SK-N-SH treated with all-trans-retinoic acid at 6 μM for 48 hours (cell line): Measurements from ENCODE around the gene SLC44A3.

Experiments
- ATAC-seq: fragments of 200-7000 bp; cut with Tn5 transposase; 3 replicates; pipeline ENCODE4 v1.9.1; 2020; ENCODE audit warnings: mild to moderate bottlenecking, moderate library complexity
- ARNTL ChIP-seq: fragments of 450-650 bp; formaldehyde crosslinking; IDR thresholded peaks from 2 replicates; pipeline ENCODE4 v1.5.0; 2020; ENCODE audit warnings: low read depth, mild to moderate bottlenecking, moderate library complexity, borderline replicate concordance
- BACH2 ChIP-seq: fragments of 250-450 bp; sonication (Bioruptor Pico); IDR thresholded peaks from 2 replicates; pipeline ENCODE4 v1.9.0; 2021; ENCODE audit warnings: mild to moderate bottlenecking, borderline replicate concordance
- CSDC2 ChIP-seq: fragments of 250-450 bp; sonication (Bioruptor Pico); IDR thresholded peaks from 2 replicates; pipeline ENCODE4 v1.5.0; 2020; ENCODE audit warnings: mild to moderate bottlenecking, moderate library complexity
- ESRRG ChIP-seq: fragments of 250-450 bp; sonication (Bioruptor Pico); IDR thresholded peaks from 2 replicates; pipeline ENCODE4 v1.6.1; 2021; ENCODE audit warnings: mild to moderate bottlenecking
- GLIS3 ChIP-seq: fragments of 250-450 bp; sonication (Bioruptor Pico); IDR thresholded peaks from 2 replicates; pipeline ENCODE4 v1.5.0; 2020; ENCODE audit warnings: mild to moderate bottlenecking, moderate library complexity
- ISL1 ChIP-seq: fragments of 250-450 bp; sonication (Bioruptor Pico); IDR thresholded peaks from 2 replicates; pipeline ENCODE4 v2.1.2; 2022; ENCODE audit warnings: mild to moderate bottlenecking, moderate library complexity
- OSR1 ChIP-seq: fragments of 250-450 bp; sonication (Bioruptor Pico); IDR thresholded peaks from 2 replicates; pipeline ENCODE4 v1.8.0; 2022; ENCODE audit warnings: moderate library complexity, mild to moderate bottlenecking, inconsistent platforms
- SNAI2 ChIP-seq: fragments of 250-450 bp; sonication (Bioruptor Pico); IDR thresholded peaks from 2 replicates; pipeline ENCODE4 v1.5.0; 2020; ENCODE audit warnings: mild to moderate bottlenecking, moderate library complexity
- TCF4 ChIP-seq: fragments of 250-450 bp; sonication (Bioruptor Pico); IDR thresholded peaks from 2 replicates; pipeline ENCODE4 v1.8.0; 2021; ENCODE audit warnings: mild to moderate bottlenecking, moderate library complexity, borderline replicate concordance
- TOX ChIP-seq: fragments of 250-450 bp; sonication (Bioruptor Pico); IDR thresholded peaks from 2 replicates; pipeline ENCODE4 v1.8.0; 2021; ENCODE audit warnings: mild to moderate bottlenecking, moderate library complexity, borderline replicate concordance
- ZFP3 ChIP-seq: fragments of 250-450 bp; sonication (Bioruptor Pico); IDR thresholded peaks from 2 replicates; pipeline ENCODE4 v1.5.0; 2020; ENCODE audit warnings: mild to moderate bottlenecking, moderate library complexity
- ZFP30 ChIP-seq: fragments of 450-650 bp; formaldehyde crosslinking; IDR thresholded peaks from 2 replicates; pipeline ENCODE4 v1.5.0; 2022; ENCODE audit warnings: mild to moderate bottlenecking, moderate library complexity
- ZNF70 ChIP-seq: fragments of 450-650 bp; formaldehyde crosslinking; IDR thresholded peaks from 2 replicates; pipeline ENCODE4 v1.5.0; 2020; ENCODE audit warnings: mild to moderate bottlenecking, moderate library complexity
- ZNF8 ChIP-seq: fragments of 450-650 bp; formaldehyde crosslinking; IDR thresholded peaks from 2 replicates; pipeline ENCODE4 v1.5.0; 2020; ENCODE audit warnings: mild to moderate bottlenecking, moderate library complexity
- TF ChIP-seq, protein P1 (sequence below): fragments of 250-450 bp; sonication (Bioruptor Pico); IDR thresholded peaks from 2 replicates; pipeline ENCODE4 v1.8.0; 2021; ENCODE audit warnings: low read depth, mild to moderate bottlenecking, moderate library complexity, borderline replicate concordance
- TF ChIP-seq, protein P2 (sequence below): fragments of 250-450 bp; sonication (Bioruptor Pico); IDR thresholded peaks from 2 replicates; pipeline ENCODE4 v1.5.1; 2020; ENCODE audit warnings: low read depth, mild to moderate bottlenecking, moderate library complexity
- TF ChIP-seq, protein P3 (sequence below): fragments of 250-450 bp; sonication (Bioruptor Pico); IDR thresholded peaks from 2 replicates; pipeline ENCODE4 v1.5.1; 2021; ENCODE audit warnings: mild to moderate bottlenecking, moderate library complexity
- TF ChIP-seq, protein P4 (sequence below): fragments of 250-450 bp; sonication (Bioruptor Pico); IDR thresholded peaks from 2 replicates; pipeline ENCODE4 v1.8.0; 2020; ENCODE audit warnings: mild to moderate bottlenecking, moderate library complexity, borderline replicate concordance

Gene SLC44A3

GRCh38 chr1:94919241-94920030, 99.3 kb downstream of the SLC44A3 start:
- TF ChIP-seq SNAI2 (CRISPR knock-in tag) (no peak), ZNF70 (CRISPR knock-in tag) (no peak), ZFP30 (no peak), TCF4 (CRISPR knock-in tag) (no peak), TOX (CRISPR knock-in tag) (no peak)
- TF ChIP-seq, protein P1, sequence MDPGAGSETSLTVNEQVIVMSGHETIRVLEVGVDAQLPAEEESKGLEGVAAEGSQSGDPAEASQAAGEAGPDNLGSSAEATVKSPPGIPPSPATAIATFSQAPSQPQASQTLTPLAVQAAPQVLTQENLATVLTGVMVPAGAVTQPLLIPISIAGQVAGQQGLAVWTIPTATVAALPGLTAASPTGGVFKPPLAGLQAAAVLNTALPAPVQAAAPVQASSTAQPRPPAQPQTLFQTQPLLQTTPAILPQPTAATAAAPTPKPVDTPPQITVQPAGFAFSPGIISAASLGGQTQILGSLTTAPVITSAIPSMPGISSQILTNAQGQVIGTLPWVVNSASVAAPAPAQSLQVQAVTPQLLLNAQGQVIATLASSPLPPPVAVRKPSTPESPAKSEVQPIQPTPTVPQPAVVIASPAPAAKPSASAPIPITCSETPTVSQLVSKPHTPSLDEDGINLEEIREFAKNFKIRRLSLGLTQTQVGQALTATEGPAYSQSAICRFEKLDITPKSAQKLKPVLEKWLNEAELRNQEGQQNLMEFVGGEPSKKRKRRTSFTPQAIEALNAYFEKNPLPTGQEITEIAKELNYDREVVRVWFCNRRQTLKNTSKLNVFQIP (CRISPR knock-in tag), result no peak
- peak; percentile 41 for ATAC-seq

GRCh38 chr1:94920061-94920460, 99.9 kb downstream of the SLC44A3 start:
- TF ChIP-seq, protein P2, sequence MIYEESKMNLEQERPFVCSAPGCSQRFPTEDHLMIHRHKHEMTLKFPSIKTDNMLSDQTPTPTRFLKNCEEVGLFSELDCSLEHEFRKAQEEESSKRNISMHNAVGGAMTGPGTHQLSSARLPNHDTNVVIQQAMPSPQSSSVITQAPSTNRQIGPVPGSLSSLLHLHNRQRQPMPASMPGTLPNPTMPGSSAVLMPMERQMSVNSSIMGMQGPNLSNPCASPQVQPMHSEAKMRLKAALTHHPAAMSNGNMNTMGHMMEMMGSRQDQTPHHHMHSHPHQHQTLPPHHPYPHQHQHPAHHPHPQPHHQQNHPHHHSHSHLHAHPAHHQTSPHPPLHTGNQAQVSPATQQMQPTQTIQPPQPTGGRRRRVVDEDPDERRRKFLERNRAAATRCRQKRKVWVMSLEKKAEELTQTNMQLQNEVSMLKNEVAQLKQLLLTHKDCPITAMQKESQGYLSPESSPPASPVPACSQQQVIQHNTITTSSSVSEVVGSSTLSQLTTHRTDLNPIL (CRISPR knock-in tag), result no peak
- TF ChIP-seq ESRRG (CRISPR knock-in tag), result no peak
- TF ChIP-seq, protein P3, sequence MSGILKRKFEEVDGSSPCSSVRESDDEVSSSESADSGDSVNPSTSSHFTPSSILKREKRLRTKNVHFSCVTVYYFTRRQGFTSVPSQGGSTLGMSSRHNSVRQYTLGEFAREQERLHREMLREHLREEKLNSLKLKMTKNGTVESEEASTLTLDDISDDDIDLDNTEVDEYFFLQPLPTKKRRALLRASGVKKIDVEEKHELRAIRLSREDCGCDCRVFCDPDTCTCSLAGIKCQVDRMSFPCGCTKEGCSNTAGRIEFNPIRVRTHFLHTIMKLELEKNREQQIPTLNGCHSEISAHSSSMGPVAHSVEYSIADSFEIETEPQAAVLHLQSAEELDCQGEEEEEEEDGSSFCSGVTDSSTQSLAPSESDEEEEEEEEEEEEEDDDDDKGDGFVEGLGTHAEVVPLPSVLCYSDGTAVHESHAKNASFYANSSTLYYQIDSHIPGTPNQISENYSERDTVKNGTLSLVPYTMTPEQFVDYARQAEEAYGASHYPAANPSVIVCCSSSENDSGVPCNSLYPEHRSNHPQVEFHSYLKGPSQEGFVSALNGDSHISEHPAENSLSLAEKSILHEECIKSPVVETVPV, result no peak

GRCh38 chr1:94921977-94922376, 101.8 kb downstream of the SLC44A3 start:
- no peak for ATAC-seq
- TF ChIP-seq GLIS3 (CRISPR knock-in tag), result no peak
- no peak for TF ChIP-seq ZFP3 (CRISPR knock-in tag)
- TF ChIP-seq TOX (CRISPR knock-in tag), result no peak
- no peak for TF ChIP-seq CSDC2
- TF ChIP-seq ZNF8 (CRISPR knock-in tag), result no peak
- TF ChIP-seq OSR1 (CRISPR knock-in tag), result no peak
- TF ChIP-seq, protein P3, result no peak
- no peak for TF ChIP-seq BACH2
- TF ChIP-seq, protein P2 (CRISPR knock-in tag), result no peak
- TF ChIP-seq, protein P4, sequence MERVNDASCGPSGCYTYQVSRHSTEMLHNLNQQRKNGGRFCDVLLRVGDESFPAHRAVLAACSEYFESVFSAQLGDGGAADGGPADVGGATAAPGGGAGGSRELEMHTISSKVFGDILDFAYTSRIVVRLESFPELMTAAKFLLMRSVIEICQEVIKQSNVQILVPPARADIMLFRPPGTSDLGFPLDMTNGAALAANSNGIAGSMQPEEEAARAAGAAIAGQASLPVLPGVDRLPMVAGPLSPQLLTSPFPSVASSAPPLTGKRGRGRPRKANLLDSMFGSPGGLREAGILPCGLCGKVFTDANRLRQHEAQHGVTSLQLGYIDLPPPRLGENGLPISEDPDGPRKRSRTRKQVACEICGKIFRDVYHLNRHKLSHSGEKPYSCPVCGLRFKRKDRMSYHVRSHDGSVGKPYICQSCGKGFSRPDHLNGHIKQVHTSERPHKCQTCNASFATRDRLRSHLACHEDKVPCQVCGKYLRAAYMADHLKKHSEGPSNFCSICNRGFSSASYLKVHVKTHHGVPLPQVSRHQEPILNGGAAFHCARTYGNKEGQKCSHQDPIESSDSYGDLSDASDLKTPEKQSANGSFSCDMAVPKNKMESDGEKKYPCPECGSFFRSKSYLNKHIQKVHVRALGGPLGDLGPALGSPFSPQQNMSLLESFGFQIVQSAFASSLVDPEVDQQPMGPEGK (CRISPR knock-in tag), result no peak
- no peak for TF ChIP-seq ESRRG (CRISPR knock-in tag)
- TF ChIP-seq ZFP30, result no peak

More at GRCh38 chr1:94920061-94920460, 99.9 kb downstream of the SLC44A3 start:
- peak; percentile 44 for ATAC-seq

- TF ChIP-seq ARNTL (CRISPR knock-in tag) (no peak), ISL1 (CRISPR knock-in tag) (0 out of 2 replicates have a peak, but pooled peaks have one; percentile 7)
- ATAC-seq, result no peak
Observed at GRCh38 chr1:94922761-94923331, 102.7 kb downstream of the SLC44A3 start.
